Activated naive CD8-positive, alpha-beta T cell (primary cell): ENCODE measurements around the gene BANF2.

Experiments used
- H3K27ac Mint-ChIP-seq: one replicate; pipeline ENCODE4 v1.8.0; 2021; ENCODE audit warnings: mixed read lengths
- H3K27me3 Mint-ChIP-seq: one replicate; pipeline ENCODE4 v1.8.0; 2021; ENCODE audit warnings: mixed read lengths
- H3K36me3 Mint-ChIP-seq: one replicate; pipeline ENCODE4 v1.8.0; 2021; ENCODE audit warnings: mixed read lengths
- H3K4me1 Mint-ChIP-seq: one replicate; pipeline ENCODE4 v1.8.0; 2021; ENCODE audit warnings: low read depth, mixed read lengths
- H3K4me3 Mint-ChIP-seq: one replicate; pipeline ENCODE4 v1.8.0; 2021; ENCODE audit warnings: mild to moderate bottlenecking, mixed read lengths
- H3K9me3 Mint-ChIP-seq: one replicate; pipeline ENCODE4 v1.8.0; 2021; ENCODE audit warnings: low read depth, mixed read lengths

BANF2 gene

DNA sequence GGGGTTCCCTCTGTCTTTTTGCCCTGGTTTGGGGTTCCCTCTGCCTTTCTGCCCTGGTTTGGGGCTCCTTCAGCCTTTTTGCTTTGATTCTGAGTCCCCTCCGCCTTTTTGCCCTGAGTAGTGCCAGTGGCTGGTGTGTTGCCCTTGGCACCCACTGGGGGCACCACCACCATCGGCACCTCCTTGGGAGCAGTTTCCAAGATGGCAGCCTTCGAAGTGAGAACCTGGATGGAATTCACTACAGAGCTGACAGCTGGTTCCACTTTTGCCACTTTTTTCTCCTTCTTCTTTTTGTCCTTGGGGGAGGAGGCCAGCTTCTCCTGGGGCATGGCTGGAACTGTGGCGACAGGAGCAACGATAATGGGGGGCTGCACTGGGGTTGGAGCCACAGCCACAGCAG, 40.0 kb upstream of the BANF2 start:
- H3K27ac Mint-ChIP-seq = no peak overlapping the region

DNA sequence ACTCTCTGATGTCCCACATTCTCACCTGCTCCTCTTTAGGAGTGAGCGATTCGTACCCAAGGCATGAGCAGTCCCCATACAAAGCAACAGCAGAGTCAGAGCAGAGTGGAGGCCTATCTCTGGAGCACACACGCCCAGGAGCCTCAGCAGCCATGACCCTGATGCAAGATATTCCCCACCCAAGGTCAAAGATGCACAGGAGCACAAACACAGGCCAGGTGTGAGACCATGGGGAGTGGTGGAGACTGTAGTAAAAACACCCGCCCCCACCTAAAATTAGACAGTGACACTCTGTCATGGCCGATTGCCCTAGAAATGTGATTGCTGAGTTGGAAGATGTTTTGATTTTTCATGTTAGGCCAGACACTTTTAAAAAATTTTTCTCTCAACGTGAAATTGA, 39.1 kb upstream of the BANF2 start:
- Mint-ChIP-seq H3K36me3 (peaks cover 12% of the 10 kb centered on the region), H3K27me3 (no peaks in the 10 kb centered on the region), H3K27ac (no peak overlapping the region), H3K4me3 (no peak overlapping the region), H3K9me3 (no peaks in the 10 kb centered on the region), H3K4me1 (peaks cover 20% of the 10 kb centered on the region)

More for the DNA sequence above, 40.0 kb upstream of the BANF2 start:
- Mint-ChIP-seq H3K4me1 (peaks cover 13% of the 10 kb centered on the region), H3K36me3 (peaks cover 14% of the 10 kb centered on the region), H3K9me3 (no peaks in the 10 kb centered on the region), H3K4me3 (no peak overlapping the region), H3K27me3 (no peaks in the 10 kb centered on the region)

DNA sequence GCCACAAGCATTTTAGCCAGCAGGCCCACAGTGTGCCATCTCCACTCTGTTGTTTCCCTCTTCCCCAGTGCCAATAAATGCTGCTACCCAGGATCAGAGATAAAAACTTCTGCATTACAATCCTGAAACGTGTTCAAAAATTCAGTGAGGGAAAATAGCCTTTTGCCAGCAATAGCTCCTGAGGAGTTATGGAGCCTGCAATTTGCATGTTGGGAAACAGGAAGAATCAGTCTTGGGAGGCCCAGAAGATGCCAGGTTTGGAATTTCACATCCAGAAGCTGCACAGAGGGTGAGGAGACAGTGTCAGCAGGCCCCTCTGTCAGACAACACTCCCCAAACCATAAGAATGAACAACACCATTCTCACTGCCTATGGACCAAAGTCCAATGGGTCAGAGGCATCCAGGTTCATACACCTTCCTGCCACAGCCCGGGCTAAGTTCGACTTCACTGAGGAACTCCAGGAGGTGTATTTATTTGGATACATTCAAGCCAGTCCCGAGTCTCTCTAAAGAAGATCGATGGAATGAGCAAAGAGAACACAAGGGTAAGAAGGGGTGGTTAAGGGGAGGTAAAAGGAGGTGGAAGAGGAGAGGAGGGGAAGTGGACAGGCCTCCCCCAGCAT, 38.5 kb upstream of the BANF2 start:
- Mint-ChIP-seq H3K27ac (no peak overlapping the region), H3K4me1 (peaks cover 26% of the 10 kb centered on the region), H3K9me3 (no peaks in the 10 kb centered on the region), H3K27me3 (no peaks in the 10 kb centered on the region), H3K4me3 (no peak overlapping the region), H3K36me3 (peaks cover 12% of the 10 kb centered on the region)

DNA sequence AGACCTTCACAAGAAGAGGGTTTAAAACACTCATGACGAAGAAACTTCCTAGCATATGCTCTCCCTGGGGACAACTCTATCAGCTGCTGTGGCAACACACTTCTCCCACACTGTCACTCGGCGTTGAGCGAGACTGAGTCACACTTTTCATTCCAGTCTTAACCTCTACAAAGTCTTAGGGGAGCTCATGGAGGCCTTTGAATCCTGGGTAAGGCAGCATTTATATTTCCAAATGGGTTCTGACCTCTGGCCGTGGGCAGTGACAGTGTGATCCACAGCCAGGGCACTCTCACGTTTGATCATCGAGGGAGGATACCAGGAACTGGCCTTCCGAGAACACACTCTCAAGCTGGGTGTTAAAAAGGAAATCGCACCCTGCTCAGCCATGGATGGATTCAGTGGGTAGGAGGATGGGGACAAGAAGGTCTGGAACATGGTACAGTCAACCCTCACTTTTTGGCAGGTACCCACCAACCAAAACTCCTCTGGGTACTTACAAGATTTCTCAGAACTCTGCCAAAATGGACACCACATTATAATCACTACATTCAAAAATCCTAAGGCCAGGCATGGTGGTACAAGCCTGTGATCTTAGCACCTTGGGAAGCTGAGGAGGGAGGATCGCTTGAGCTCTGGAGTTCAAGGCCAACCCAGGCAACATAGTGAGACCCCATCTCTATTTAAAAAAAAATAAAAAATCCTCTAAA, 37.3 kb upstream of the BANF2 start:
- Mint-ChIP-seq H3K36me3 (peaks cover 12% of the 10 kb centered on the region), H3K9me3 (no peaks in the 10 kb centered on the region), H3K27me3 (no peaks in the 10 kb centered on the region), H3K4me3 (no peak overlapping the region), H3K4me1 (peaks cover 32% of the 10 kb centered on the region), H3K27ac (no peak overlapping the region)

DNA sequence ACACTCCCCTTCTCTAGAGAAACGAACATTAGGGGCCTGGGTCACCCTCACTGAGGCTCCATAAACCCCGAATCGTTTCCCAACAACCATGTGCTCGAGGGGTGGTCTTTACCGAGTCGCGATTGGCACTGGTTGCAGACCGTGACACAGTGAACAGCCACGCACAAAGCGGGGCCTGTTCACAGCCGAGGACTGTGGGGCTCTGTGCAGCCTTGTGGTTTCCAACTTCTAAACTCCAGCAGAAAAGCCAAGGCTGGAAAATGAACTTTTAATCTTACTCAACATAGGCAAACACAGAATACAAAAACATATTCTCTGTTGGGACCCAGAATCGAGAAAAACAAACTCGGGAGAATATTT, 36.7 kb upstream of the BANF2 start:
- Mint-ChIP-seq H3K36me3 (peaks cover 7% of the 10 kb centered on the region), H3K27ac (no peak overlapping the region), H3K4me1 (peaks cover 32% of the 10 kb centered on the region), H3K4me3 (no peak overlapping the region), H3K27me3 (no peaks in the 10 kb centered on the region), H3K9me3 (no peaks in the 10 kb centered on the region)

DNA sequence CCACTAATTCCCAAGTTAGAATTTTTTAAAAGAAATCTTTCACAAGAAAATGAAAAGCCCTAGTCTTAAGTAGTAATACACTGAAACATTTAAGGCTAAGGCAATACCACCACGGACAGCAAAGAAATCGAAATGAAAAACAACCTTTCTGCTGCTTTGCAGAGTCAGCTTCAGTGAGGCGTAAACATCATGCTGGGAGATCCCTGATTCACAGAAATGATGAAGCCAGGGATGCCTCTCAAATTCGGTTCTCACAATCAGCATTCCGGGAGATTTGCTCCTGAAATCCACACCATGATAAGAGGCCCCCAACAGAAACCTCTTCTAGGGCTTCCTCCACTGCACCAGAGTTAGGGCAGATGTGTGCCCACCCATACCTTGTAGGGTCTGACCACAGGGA, 36.3 kb upstream of the BANF2 start:
- Mint-ChIP-seq H3K9me3 (no peaks in the 10 kb centered on the region), H3K27me3 (no peaks in the 10 kb centered on the region), H3K4me1 (peaks cover 32% of the 10 kb centered on the region), H3K36me3 (peaks cover 5% of the 10 kb centered on the region), H3K4me3 (no peak overlapping the region), H3K27ac (no peak overlapping the region)

DNA sequence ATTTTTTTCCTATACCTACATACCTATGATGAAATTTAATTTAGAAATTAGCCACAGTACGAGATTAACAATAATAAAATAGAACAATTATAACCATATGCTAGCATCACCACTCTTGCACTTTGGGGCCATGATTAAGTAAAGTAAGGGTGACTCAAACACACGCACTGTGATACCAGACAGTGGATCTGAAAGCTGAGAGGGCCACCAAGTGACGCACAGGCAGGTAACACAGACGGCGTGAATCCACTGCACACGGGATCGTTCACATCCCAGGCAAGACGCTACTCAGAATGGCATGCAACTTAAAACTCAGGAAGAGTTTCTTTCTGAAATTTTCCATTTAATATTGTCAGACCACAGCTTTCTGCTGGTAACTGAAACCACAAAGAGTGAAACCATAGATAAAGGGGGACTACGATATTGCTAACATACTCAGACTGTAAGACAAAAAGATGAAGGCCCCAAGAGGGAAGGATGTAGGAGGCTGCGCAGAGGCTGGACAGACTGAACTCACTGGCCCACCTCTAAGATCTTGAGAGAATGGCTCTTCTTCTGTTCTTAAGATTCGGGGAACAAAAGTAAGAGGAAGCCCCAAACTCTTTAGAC, 35.6 kb upstream of the BANF2 start:
- H3K27ac Mint-ChIP-seq = no peak overlapping the region
- H3K9me3 Mint-ChIP-seq = no peaks in the 10 kb centered on the region
- H3K27me3 Mint-ChIP-seq = no peaks in the 10 kb centered on the region
- peaks cover 2% of the 10 kb centered on the region for H3K36me3 Mint-ChIP-seq
- H3K4me1 Mint-ChIP-seq = peaks cover 32% of the 10 kb centered on the region
- no peak overlapping the region for H3K4me3 Mint-ChIP-seq

DNA sequence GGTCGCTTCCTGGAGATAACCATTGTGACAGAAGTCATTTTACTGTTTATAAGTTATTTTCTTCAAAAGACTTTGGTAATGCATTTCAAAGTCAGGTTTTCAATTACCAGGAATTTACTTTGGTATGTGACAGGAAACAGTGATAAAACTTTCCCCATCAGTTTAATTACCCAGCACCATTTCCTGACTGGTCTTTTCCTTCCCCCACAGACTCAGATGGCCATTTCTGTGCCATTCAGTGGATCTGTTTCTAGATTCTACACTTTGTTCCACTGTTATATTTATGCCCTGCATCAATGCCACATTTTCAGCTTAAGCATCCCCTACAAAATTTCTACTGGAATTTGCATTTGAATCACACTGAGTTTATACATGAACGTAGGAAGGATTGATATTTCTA, 34.0 kb upstream of the BANF2 start:
- Mint-ChIP-seq H3K9me3 (no peaks in the 10 kb centered on the region), H3K4me1 (peaks cover 34% of the 10 kb centered on the region), H3K36me3 (peaks cover 3% of the 10 kb centered on the region), H3K27ac (no peak overlapping the region), H3K4me3 (peak overlapping the region; percentile 40), H3K27me3 (no peaks in the 10 kb centered on the region)

DNA sequence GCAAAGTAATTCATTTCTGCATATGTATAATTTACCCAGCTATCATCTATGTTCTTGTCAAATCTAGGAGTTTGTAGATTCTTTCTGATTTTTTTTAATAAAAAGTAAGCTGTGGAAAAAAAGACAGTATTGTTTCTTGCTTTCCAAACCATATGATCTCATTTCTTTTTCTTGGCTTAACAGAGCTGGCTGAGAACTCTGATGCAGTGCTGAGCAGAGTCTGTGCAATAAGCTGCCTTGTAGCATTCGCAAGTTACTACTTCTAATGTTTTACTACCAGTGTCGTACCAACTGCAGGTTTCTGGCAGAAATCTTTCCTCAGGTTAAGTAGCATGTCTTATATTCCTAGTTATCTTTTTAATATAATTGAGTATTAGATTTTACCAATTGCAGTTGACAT, 33.3 kb upstream of the BANF2 start:
- Mint-ChIP-seq H3K27me3 (no peaks in the 10 kb centered on the region), H3K4me1 (peaks cover 34% of the 10 kb centered on the region), H3K36me3 (peaks cover 3% of the 10 kb centered on the region), H3K9me3 (no peaks in the 10 kb centered on the region), H3K27ac (no peak overlapping the region), H3K4me3 (no peak overlapping the region)

DNA sequence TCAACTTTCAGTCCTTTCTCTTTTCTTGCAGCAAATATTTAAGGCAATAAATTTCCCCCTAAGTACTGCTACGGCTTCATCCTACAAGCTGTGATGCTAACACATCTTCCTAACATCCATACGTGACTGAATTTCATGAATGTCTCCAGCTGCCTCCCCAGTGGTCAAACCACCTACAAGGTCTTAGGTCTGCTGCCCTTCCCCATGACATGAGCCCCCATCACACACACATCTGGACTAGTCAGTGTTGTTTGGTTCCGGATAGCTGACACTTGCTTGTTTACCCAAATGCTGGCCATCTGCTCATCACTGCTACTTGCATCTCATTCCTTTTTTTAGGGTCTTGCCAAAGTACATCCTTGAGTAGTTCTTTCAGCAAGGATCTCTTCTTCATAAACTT, 32.3 kb upstream of the BANF2 start:
- Mint-ChIP-seq H3K4me1 (peaks cover 31% of the 10 kb centered on the region), H3K4me3 (no peak overlapping the region), H3K27ac (peak overlapping the region; percentile 36), H3K27me3 (no peaks in the 10 kb centered on the region), H3K9me3 (no peaks in the 10 kb centered on the region), H3K36me3 (peaks cover 5% of the 10 kb centered on the region)

DNA sequence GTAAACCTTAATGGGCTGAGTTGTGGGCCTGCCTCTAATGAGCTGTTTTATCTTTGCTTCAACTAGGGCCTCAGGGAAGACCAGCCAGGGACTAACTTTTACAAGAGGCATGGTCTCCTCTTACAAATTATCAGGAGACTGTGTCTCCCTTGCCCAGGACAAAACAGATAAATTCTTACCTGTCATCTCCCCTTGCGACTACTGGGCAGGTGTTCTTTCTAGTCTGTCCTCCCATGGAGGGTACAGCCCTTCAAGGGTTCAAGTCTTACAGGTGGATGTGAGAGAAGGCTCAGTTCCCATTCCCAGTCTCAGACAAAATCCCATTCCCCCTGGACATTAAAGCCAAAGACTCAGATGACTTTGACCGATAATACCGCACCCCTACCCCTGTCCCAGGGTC, 31.3 kb upstream of the BANF2 start:
- Mint-ChIP-seq H3K36me3 (peaks cover 9% of the 10 kb centered on the region), H3K4me3 (no peak overlapping the region), H3K27ac (no peak overlapping the region), H3K9me3 (no peaks in the 10 kb centered on the region), H3K27me3 (no peaks in the 10 kb centered on the region), H3K4me1 (peaks cover 30% of the 10 kb centered on the region)

DNA sequence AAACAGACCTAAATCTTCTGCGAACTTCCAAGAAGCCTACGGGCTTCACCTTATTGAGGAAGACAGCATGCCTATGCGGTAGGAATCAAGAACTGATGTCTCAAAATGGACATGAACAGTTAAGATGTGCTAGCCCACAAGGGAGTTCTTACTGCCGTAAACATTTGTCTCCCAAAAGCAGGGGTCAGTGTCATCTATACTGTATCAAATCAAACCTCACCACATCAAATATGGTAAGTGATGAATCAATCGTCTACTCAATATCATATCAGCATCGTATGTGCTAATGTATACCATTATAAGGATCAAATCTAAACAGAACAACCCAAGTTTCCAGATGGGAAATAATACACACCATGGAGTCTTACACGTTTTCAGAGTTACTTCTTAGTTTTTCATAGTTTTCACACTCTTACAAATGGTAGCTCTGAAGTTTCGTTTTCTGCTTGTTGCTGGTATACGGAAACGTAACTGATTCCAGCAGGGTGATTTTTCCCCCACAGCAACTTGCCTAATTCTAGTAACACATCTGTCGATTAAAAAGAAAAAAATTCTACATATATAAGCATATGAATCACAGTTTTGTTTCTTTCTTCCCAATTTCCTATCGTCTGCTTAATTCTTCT, 30.3 kb upstream of the BANF2 start:
- H3K4me1 Mint-ChIP-seq = peaks cover 24% of the 10 kb centered on the region
- H3K36me3 Mint-ChIP-seq = peaks cover 9% of the 10 kb centered on the region
- no peaks in the 10 kb centered on the region for H3K9me3 Mint-ChIP-seq
- no peak overlapping the region for H3K27ac Mint-ChIP-seq
- H3K27me3 Mint-ChIP-seq = no peaks in the 10 kb centered on the region
- H3K4me3 Mint-ChIP-seq = no peak overlapping the region

DNA sequence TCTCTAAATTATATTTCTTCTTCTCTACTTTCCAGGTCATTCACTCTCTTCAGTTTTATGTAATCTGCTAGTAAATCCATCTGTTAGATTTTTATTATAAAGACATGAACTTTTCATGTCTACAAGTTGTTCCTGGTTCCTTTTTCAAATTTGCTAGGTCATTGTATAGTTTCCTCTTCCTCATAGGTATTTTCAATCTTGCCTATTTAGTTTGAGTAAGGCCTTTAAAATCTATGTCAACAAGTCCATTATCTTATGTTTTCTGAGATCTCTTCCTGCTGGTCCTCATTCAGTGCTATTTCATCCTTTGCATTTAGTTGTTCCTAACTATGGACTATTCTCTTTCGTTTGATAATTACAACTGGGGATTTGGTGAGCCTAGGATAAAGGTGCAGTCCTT, 28.8 kb upstream of the BANF2 start:
- Mint-ChIP-seq H3K4me1 (peaks cover 12% of the 10 kb centered on the region), H3K27me3 (no peaks in the 10 kb centered on the region), H3K9me3 (no peaks in the 10 kb centered on the region), H3K27ac (no peak overlapping the region), H3K36me3 (peaks cover 11% of the 10 kb centered on the region), H3K4me3 (no peak overlapping the region)

DNA sequence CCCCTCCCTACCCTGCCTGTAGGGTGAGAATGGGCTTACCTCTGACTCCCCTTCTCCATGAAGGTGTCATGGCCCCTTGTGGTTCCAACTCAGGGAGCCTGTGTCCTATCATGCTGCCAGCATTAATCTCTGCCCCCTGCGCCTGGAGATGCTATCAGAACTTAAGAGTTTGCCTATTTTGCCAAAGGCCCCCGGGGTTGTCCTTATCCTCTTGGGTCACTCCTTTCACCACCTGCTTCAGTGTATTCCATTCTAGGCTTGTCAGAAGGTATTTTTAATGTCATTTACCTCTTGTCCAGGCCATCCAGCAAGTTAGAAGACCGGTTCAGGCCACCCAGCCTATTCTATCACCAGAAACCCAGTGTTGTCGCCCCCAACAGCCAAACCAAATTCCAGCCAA, 28.2 kb upstream of the BANF2 start:
- Mint-ChIP-seq H3K4me3 (no peak overlapping the region), H3K27me3 (no peaks in the 10 kb centered on the region), H3K27ac (no peak overlapping the region), H3K36me3 (peaks cover 11% of the 10 kb centered on the region), H3K9me3 (no peaks in the 10 kb centered on the region), H3K4me1 (peaks cover 7% of the 10 kb centered on the region)

DNA sequence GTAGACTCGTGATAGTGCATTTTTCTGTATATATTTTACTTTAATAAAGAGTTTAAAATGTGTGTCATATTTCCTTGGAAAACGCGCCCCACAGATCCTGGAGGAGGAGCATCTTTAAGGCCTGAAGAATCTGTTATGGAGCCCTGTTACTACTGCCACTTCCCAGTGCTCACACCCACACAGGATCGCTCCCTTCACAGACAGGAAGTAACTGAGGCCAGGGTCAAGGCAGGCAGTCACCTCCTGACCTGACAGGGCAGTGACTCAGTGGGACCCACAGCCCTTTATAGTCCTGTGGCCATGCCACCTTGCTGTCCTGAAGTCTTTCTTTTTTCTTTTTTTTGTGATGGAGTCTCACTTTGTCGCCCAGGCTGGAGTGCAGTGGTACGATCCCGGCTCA, 26.7 kb upstream of the BANF2 start:
- H3K9me3 Mint-ChIP-seq = no peaks in the 10 kb centered on the region
- H3K27ac Mint-ChIP-seq = no peak overlapping the region
- H3K4me3 Mint-ChIP-seq = no peak overlapping the region
- H3K36me3 Mint-ChIP-seq = peaks cover 11% of the 10 kb centered on the region
- H3K27me3 Mint-ChIP-seq = no peaks in the 10 kb centered on the region
- peaks cover 3% of the 10 kb centered on the region for H3K4me1 Mint-ChIP-seq
